Gastrocnemius medialis (tissue), 4 donors: ENCODE data around the gene NCAPD2.

ENCODE experiments used
- POLR2A ChIP-seq, 2 donors: fragments of 450-650 bp; IDR thresholded peaks; one replicate each; pipeline ENCODE4 v1.6.1; 2017; ENCODE audit warnings: antibody characterized with exemption in 2 of 2, mild to moderate bottlenecking in 2 of 2, moderate library complexity in 2 of 2
- TF ChIP-seq, protein P1 (sequence below), 5 experiments: fragments of 450-650 bp in 3 of 5; fragments of 200-600 bp in 2 of 5; sonication (generic) in 2 of 5; IDR thresholded peaks in 4 of 5; conservative IDR thresholded peaks in 1 of 5; 1 replicate in 4 of 5; 2 replicates in 1 of 5; pipeline ENCODE4 v1.5.1; 2016 to 2019; ENCODE audit warnings: antibody characterized with exemption in 5 of 5, mild to moderate bottlenecking in 3 of 5, moderate library complexity in 3 of 5

- TF ChIP-seq POLR2A (IDR thresholded peaks at IDR 0.05) = no peak
- TF ChIP-seq, protein P1, sequence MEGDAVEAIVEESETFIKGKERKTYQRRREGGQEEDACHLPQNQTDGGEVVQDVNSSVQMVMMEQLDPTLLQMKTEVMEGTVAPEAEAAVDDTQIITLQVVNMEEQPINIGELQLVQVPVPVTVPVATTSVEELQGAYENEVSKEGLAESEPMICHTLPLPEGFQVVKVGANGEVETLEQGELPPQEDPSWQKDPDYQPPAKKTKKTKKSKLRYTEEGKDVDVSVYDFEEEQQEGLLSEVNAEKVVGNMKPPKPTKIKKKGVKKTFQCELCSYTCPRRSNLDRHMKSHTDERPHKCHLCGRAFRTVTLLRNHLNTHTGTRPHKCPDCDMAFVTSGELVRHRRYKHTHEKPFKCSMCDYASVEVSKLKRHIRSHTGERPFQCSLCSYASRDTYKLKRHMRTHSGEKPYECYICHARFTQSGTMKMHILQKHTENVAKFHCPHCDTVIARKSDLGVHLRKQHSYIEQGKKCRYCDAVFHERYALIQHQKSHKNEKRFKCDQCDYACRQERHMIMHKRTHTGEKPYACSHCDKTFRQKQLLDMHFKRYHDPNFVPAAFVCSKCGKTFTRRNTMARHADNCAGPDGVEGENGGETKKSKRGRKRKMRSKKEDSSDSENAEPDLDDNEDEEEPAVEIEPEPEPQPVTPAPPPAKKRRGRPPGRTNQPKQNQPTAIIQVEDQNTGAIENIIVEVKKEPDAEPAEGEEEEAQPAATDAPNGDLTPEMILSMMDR (IDR thresholded peaks at IDR 0.05 in 4 of 5, conservative IDR thresholded peaks at IDR 0.05 in 1 of 5) = no peak
Measured at GRCh38 chr12:6462234-6462995, 31.5 kb upstream of the NCAPD2 start.
